ENCODE data around the gene DDIAS. TPM values are rescaled to one million over a fixed set of nuclear protein-coding genes. Genes with fewer than 3 reads are reported as not detected.

DDIAS gene
- total and polyA plus RNA-seq, 9 of the 15 experiments (the other 6 are each of a cell fraction or from before 2014, with no cell fraction given): 9.4 to 27.2 (median 23.3) TPM

DNA sequence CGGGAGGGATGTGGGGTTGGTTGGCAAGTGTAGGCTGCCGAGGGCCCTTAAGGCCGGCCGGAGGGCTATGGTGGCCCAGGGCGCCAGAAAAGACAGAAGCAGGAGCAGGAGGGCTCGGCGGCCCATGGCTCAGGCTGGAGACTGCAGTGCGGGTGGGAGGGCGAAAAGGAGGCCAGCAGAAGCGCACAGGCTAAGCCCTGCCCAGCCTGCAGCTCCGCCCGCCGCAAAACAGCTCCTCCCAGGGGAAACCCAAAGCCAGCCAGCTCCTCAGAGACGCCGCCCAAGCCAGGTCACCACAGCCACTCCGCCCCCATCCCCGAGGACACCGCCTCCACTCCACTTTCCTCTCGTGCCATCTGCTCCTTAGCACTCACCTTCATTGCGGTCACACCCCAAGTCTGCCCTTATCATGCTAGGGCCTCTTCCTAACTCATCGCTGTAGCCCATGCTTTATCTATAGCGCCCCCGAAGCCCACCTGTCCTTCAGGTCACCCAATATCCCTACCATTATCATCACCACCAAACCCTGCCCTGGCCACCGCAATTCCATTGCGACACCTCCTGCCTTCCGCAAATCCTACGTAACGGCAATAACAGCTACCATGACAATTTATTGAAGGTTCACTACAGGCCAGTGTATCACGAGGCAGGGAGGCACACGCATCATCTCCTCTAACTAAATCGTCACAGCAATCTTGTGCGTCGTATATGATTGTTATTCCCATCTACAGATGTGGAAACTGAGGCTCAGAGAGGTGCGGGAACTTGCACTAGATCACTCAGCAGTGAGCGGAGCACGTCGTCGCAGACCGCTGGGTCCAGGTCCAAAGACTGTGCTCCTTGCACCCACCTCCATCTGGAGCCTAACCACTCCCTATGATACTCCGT lies 1.0 kb upstream of the DDIAS start, which contains the start of gene PRCP (continued):
- peak in 1 of 2 experiments; percentile 49; a peak in 1 of 4 replicates for TF ChIP-seq FOXA3 (CRISPR knock-in tag; conservative IDR thresholded peaks at IDR 0.05 in 1 of 2, IDR thresholded peaks at IDR 0.05 in 1 of 2)
- peak; percentile 89 for TF ChIP-seq EGR1 (conservative IDR thresholded peaks at IDR 0.05)
- TF ChIP-seq LCOR (CRISPR knock-in tag; IDR thresholded peaks at IDR 0.05): 0 out of 2 replicates have a peak, but pooled peaks have one; percentile 38
- TF ChIP-seq SMAD3 (CRISPR knock-in tag; conservative IDR thresholded peaks at IDR 0.05): no peak
- no peak for TF ChIP-seq PRPF4 (IDR thresholded peaks at IDR 0.05; ENCODE audit: insufficient read depth, low read depth, low read length, poor library complexity, severe bottlenecking)
- TF ChIP-seq ZSCAN29 (IDR thresholded peaks at IDR 0.05): no peak
- no peak for TF ChIP-seq RBM14 (IDR thresholded peaks at IDR 0.05; ENCODE audit: borderline replicate concordance, insufficient read depth, low read depth, low read length)
- TF ChIP-seq ZNF696 (CRISPR knock-in tag; conservative IDR thresholded peaks at IDR 0.05): no peak
- no peak for TF ChIP-seq STAG1 (CRISPR knock-in tag; IDR thresholded peaks at IDR 0.05; ENCODE audit: borderline replicate concordance)
- TF ChIP-seq NFATC3 (IDR thresholded peaks at IDR 0.05): 0 out of 2 replicates have a peak, but pooled peaks have one; percentile 15
- peak; percentile 90 for TF ChIP-seq BHLHE40 (IDR thresholded peaks at IDR 0.05; ENCODE audit: low read length)
- TF ChIP-seq ZNF551 (CRISPR knock-in tag; IDR thresholded peaks at IDR 0.05): no peak
- no peak for TF ChIP-seq POU5F1 (IDR thresholded peaks at IDR 0.05; ENCODE audit: borderline replicate concordance, low read depth, low read length, partially characterized antibody)
- TF ChIP-seq, protein P1, sequence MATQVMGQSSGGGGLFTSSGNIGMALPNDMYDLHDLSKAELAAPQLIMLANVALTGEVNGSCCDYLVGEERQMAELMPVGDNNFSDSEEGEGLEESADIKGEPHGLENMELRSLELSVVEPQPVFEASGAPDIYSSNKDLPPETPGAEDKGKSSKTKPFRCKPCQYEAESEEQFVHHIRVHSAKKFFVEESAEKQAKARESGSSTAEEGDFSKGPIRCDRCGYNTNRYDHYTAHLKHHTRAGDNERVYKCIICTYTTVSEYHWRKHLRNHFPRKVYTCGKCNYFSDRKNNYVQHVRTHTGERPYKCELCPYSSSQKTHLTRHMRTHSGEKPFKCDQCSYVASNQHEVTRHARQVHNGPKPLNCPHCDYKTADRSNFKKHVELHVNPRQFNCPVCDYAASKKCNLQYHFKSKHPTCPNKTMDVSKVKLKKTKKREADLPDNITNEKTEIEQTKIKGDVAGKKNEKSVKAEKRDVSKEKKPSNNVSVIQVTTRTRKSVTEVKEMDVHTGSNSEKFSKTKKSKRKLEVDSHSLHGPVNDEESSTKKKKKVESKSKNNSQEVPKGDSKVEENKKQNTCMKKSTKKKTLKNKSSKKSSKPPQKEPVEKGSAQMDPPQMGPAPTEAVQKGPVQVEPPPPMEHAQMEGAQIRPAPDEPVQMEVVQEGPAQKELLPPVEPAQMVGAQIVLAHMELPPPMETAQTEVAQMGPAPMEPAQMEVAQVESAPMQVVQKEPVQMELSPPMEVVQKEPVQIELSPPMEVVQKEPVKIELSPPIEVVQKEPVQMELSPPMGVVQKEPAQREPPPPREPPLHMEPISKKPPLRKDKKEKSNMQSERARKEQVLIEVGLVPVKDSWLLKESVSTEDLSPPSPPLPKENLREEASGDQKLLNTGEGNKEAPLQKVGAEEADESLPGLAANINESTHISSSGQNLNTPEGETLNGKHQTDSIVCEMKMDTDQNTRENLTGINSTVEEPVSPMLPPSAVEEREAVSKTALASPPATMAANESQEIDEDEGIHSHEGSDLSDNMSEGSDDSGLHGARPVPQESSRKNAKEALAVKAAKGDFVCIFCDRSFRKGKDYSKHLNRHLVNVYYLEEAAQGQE (IDR thresholded peaks at IDR 0.05; ENCODE audit: borderline replicate concordance): no peak
- TF ChIP-seq, protein P1 (CRISPR knock-in tag; IDR thresholded peaks at IDR 0.05; ENCODE audit: low read depth): no peak
- TF ChIP-seq, protein P2, sequence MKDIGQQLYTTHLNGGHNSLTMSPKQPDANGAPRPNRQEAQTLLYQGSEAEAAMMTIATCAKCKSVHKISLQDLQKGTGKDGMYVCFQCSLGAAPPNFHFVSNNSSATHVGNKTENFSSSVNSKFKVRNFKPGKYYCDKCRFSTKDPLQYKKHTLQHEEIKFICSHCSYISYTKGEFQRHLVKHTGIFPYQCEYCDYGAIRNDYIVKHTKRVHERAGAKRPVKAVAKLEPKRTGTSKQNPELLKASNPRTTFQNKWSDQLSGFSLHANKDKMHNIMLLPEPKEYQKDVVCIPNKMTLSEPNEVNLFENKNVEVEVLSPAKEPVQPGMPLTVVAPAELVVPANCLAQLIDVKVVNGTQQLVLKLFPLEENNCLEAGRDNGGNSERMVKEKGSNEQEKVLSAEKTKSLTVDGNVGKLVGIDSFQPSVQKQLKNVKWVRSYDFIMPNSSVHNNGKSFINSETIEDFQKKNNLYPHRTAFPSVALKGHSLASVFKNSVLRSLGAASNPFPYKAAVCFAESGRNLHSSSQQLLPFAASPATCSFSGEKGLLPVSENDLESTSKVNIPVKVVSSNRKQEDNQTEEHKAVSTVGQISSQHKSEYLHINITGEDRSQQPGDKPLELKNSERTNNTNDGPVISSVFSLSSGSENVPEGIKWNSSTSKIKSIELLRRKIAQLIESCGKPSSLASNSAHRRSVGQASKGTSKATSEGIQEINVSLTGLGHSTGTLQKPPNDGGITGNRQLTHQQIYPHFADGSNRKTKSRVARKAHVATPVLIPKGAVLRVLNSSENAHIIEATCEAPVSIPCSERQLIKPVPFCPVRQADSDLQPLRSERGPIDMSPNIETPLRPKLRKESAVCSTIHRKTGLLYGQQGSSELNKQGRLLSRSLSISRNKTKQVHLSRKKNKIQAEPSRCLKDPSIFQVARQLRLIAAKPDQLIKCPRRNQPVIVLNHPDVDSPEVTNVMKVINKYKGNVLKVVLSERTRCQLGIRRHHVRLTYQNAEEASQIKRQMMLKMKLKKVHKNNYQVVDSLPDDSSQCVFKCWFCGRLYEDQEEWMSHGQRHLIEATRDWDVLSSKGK (CRISPR knock-in tag; IDR thresholded peaks at IDR 0.05): no peak
